GM18502 (cell line): ENCODE results near the gene CFAP77.
"Not testable (repeated sequence)": the region's sequence is repeated elsewhere in the genome, so short reads cannot be mapped to it uniquely, and the experiment has no call there.

Experiments
- ATAC-seq: cut with Tn5 transposase; IDR thresholded peaks from one replicate; pipeline ENCODE4 v1.9.1; 2021; ENCODE audit warnings: mild to moderate bottlenecking; ENCODE audit not compliant: unreplicated experiment, poor library complexity

The CFAP77 gene

GRCh38 chr9:132409828-132410528 is at the start of gene CFAP77:
CFAP77 (plus strand) TSS chr9:132410211; CDS start chr9:132410272, 61 bp downstream.
- no peak for ATAC-seq

- no peak for ATAC-seq
Measured at GRCh38 chr9:132364068-132364467, 45.9 kb upstream of the CFAP77 start.

- ATAC-seq: no peak
Measured at GRCh38 chr9:132365986-132366385, 44.0 kb upstream of the CFAP77 start.

GRCh38 chr9:132366481-132366880 is 43.5 kb upstream of the CFAP77 start:
- no peak for ATAC-seq

GRCh38 chr9:132367613-132368313 is 42.2 kb upstream of the CFAP77 start:
- ATAC-seq: no peak

- no peak for ATAC-seq
Measured at GRCh38 chr9:132369421-132369820, 40.6 kb upstream of the CFAP77 start.

- ATAC-seq: no peak
Measured at GRCh38 chr9:132370592-132370991, 39.4 kb upstream of the CFAP77 start.

- no peak for ATAC-seq
Measured at GRCh38 chr9:132372177-132373095, 37.6 kb upstream of the CFAP77 start.

GRCh38 chr9:132377769-132378168 is 32.2 kb upstream of the CFAP77 start:
- not testable (repeated sequence) for ATAC-seq

GRCh38 chr9:132378416-132378815 is 31.6 kb upstream of the CFAP77 start:
- not testable (repeated sequence) for ATAC-seq

GRCh38 chr9:132381966-132382541 is 28.0 kb upstream of the CFAP77 start:
- ATAC-seq: peak; percentile 70

- ATAC-seq: no peak
Measured at GRCh38 chr9:132383462-132383883, 26.5 kb upstream of the CFAP77 start.

GRCh38 chr9:132384376-132384775 is 25.6 kb upstream of the CFAP77 start:
- peak; percentile 46 for ATAC-seq

- no peak for ATAC-seq
Measured at GRCh38 chr9:132387133-132387532, 22.9 kb upstream of the CFAP77 start.

GRCh38 chr9:132390966-132391365 is 19.0 kb upstream of the CFAP77 start:
- no peak for ATAC-seq

- no peak for ATAC-seq
Measured at GRCh38 chr9:132391449-132391848, 18.6 kb upstream of the CFAP77 start.

GRCh38 chr9:132395560-132395959 is 14.5 kb upstream of the CFAP77 start:
- no peak for ATAC-seq

GRCh38 chr9:132401824-132402223 is 8.2 kb upstream of the CFAP77 start:
- no peak for ATAC-seq

GRCh38 chr9:132404228-132404881 is 5.7 kb upstream of the CFAP77 start:
- no peak for ATAC-seq

- ATAC-seq: peak; percentile 81
Measured at GRCh38 chr9:132406554-132407122, 3.4 kb upstream of the CFAP77 start, which contains the start of gene TTF1. TTF1 (minus strand) TSS chr9:132406840; CDS start chr9:132402821, 4,019 bp downstream.
